CD4-positive, alpha-beta T cell treated with Interleukin-6 for 4 hours (primary cell): Measurements from ENCODE around the gene RYR3.
"Not testable (repeated sequence)": the region's sequence is repeated elsewhere in the genome, so short reads cannot be mapped to it uniquely, and the experiment has no call there.

ENCODE experiments used
- DNase-seq: peaks from one replicate; pipeline ENCODE4 v3.0.0-alpha.2; 2020; ENCODE audit warnings: mixed read lengths

Gene RYR3

GRCh38 chr15:33526532-33526931, 215.8 kb downstream of the RYR3 start:
- DNase-seq, result no peak

- DNase-seq, result no peak
These were observed 222.4 kb downstream of the RYR3 start for GRCh38 chr15:33533197-33533596.

DNA sequence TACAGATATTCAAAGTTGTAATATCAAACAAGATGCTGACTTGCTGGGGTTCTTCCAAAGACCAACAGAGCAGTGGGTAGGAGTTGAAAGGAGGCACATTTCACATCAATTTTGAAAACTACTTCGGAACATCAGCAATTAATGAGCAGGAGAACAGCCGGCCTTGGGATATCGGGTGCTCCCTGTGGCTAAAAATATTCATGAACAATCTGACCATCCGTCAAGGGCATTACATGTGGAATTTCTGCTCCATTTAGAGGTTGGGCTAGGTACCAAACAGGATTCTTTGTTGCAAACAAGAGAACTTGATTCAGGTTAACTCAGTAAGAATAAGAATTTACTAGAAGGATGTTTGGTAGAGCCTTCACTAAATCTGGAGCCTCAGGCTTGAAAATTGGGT, 223.9 kb downstream of the RYR3 start:
- DNase-seq, result no peak

DNA sequence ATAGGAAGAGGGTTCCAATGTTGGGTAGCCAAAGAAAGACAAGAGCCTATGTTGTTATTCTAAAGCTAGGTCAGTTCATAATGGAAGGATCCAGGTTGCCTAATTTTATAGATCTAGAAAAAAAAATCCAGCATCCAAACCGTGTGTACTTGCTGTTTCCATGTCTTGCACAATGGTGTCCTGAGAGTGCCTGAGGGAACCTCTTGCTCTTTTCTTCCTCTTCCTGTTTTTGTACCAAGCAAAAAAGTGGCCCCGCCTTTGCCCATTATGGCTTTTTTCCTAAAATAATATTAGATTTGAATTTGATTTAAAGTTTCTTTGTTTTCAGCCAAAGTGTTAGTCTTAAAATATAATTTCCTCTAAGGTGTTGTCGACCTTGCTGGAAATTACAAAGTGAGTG, 224.4 kb downstream of the RYR3 start:
- no peak for DNase-seq

GRCh38 chr15:33539825-33540573, 229.2 kb downstream of the RYR3 start:
- DNase-seq, result no peak

- no peak for DNase-seq
These were observed 233.2 kb downstream of the RYR3 start for GRCh38 chr15:33543957-33544356.

- DNase-seq, result no peak
These were observed 235.1 kb downstream of the RYR3 start for GRCh38 chr15:33545866-33546265.

- no peak for DNase-seq
These were observed 237.1 kb downstream of the RYR3 start for GRCh38 chr15:33547876-33548275.

GRCh38 chr15:33551860-33552259, 241.1 kb downstream of the RYR3 start:
- DNase-seq, result no peak

GRCh38 chr15:33553157-33553556, 242.4 kb downstream of the RYR3 start:
- no peak for DNase-seq

GRCh38 chr15:33559207-33559890, 248.6 kb downstream of the RYR3 start:
- DNase-seq, result no peak

- DNase-seq, result no peak
These were observed 250.6 kb downstream of the RYR3 start for GRCh38 chr15:33561407-33561806.

GRCh38 chr15:33561967-33562366, 251.2 kb downstream of the RYR3 start:
- no peak for DNase-seq

GRCh38 chr15:33565094-33565493, 254.3 kb downstream of the RYR3 start:
- DNase-seq, result no peak

- no peak for DNase-seq
These were observed 256.9 kb downstream of the RYR3 start for GRCh38 chr15:33567652-33568051.

DNA sequence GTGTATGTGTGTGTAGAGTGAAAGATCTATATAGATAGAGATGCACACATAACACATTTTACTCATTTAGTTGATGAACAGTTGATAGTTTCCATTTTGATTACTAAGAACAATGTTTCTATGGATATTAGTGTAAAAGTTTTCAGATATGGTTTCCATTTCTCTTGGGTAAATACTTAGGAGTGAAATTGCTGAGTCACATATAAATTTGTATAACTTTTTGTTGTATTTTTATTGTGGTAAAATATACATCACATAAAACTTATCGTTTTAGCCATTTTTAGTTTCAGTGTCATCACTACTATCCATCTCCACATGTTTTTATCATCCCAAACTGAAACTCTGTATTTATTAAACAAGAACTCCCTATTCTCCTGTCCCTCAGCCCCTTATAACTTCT, 258.3 kb downstream of the RYR3 start:
- no peak for DNase-seq

- DNase-seq, result not testable (repeated sequence)
These were observed 267.1 kb downstream of the RYR3 start for GRCh38 chr15:33577911-33578310.

GRCh38 chr15:33580526-33580925, 269.8 kb downstream of the RYR3 start:
- DNase-seq, result no peak

GRCh38 chr15:33581032-33581431, 270.3 kb downstream of the RYR3 start:
- no peak for DNase-seq

DNA sequence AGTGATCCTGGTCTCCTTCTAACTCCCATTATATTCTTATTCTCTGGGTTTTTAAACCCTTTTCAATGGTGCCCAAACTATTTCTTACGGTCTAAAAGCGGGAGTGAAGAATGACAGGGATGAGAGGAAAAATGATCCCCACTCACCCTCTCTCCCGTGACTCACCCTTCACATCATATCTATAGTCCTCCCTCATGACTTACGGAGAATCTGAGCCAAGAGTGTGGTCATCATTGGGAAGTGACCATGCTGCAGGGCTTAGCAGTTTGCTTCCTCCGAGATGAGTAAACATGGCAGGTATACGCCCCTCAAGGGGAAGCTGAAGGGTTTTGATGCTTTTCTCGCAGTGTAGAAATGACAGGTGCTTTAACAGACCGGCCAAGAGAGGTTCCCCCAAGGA, 274.0 kb downstream of the RYR3 start:
- no peak for DNase-seq

GRCh38 chr15:33586786-33587697, 276.3 kb downstream of the RYR3 start:
- DNase-seq, result no peak

DNA sequence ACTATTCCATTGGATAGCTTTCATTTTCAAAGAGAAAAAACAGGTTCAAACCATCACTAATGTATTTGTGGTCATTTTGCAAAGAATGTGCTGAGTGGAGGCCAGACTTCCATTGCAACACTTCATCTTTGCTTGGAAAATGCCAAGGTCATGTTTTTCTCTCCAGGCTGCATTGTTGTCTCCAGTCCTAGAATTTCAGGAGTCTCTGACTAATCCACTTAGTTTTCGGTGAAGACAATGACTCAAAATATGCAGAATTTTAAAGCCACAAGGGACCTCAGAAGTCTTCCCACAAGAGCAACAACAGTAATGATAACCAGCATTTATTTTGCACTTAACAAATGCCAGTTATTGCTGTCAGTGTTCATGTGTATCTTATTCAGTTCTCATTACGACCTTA, 277.0 kb downstream of the RYR3 start:
- no peak for DNase-seq

- no peak for DNase-seq
These were observed 282.1 kb downstream of the RYR3 start for GRCh38 chr15:33592864-33593263.

GRCh38 chr15:33598382-33598781, 287.6 kb downstream of the RYR3 start:
- not testable (repeated sequence) for DNase-seq
